ENCODE results near the gene TFPI. TPM values are rescaled to one million over a fixed set of nuclear protein-coding genes. Genes with fewer than 3 reads are reported as not detected.
"Not testable (repeated sequence)": the region's sequence is repeated elsewhere in the genome, so short reads cannot be mapped to it uniquely, and the experiment has no call there.

Gene TFPI
- total RNA-seq, 1 donor from 2014 or later: 155 TPM

DNA sequence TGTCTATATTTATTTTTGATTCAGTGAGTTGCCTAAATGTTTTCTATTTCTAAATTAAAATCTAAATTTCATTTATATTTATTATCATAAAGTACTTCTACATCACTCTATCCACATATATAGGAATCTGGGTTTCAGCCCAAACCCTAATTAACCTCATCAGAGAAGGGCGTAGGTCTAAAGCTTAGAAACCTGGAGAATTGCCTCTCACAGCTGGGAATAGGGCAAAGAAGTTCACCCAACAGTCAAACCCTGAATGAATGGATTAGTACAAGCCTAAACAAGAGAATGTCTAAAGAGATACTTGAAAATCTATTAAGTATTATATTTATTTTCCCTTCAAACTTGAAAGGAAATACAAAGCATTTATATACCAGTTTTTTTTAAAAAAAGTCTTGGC lies 26.2 kb downstream of the TFPI start:
- DNase-seq (ENCODE audit: low read depth): no peak

GRCh38 chr2:187527262-187527661 lies 27.0 kb downstream of the TFPI start:
- no peak for DNase-seq (ENCODE audit: low read depth)

GRCh38 chr2:187526792-187527191 lies 27.4 kb downstream of the TFPI start:
- DNase-seq (ENCODE audit: low read depth): no peak

GRCh38 chr2:187525163-187525900 lies 28.9 kb downstream of the TFPI start:
- no peak for DNase-seq (ENCODE audit: low read depth)

GRCh38 chr2:187523325-187523724 lies 30.9 kb downstream of the TFPI start:
- no peak for DNase-seq (ENCODE audit: low read depth)

DNA sequence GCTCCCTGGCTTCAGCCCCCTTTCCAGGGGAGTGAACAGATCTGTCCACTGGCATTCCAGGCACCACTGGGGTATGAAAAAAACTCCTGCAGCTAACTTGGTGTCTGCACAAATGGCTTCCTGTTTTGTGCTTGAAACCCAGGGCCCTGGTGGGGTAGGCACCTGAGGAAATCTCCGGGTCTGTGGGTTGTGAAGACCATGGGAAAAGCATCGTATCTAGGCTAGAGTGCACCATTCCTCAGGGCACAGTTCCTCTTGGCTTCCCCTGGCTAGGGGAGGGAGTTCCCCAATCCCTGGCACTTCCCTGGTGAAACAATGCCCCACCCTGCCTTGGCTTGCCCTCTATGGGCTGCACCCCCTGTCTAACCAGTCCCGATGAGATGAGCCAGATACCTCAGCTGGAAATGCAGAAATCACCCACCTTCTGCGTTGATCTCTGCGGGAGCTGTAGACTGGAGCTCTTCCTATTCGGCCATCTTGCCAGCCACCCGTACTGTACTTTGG lies 34.1 kb downstream of the TFPI start:
- DNase-seq (ENCODE audit: low read depth): no peak

- no peak for DNase-seq (ENCODE audit: low read depth)
These were observed 34.7 kb downstream of the TFPI start for GRCh38 chr2:187519419-187520120.

GRCh38 chr2:187517750-187518361 lies 36.4 kb downstream of the TFPI start:
- not testable (repeated sequence) for DNase-seq (ENCODE audit: low read depth)

DNA sequence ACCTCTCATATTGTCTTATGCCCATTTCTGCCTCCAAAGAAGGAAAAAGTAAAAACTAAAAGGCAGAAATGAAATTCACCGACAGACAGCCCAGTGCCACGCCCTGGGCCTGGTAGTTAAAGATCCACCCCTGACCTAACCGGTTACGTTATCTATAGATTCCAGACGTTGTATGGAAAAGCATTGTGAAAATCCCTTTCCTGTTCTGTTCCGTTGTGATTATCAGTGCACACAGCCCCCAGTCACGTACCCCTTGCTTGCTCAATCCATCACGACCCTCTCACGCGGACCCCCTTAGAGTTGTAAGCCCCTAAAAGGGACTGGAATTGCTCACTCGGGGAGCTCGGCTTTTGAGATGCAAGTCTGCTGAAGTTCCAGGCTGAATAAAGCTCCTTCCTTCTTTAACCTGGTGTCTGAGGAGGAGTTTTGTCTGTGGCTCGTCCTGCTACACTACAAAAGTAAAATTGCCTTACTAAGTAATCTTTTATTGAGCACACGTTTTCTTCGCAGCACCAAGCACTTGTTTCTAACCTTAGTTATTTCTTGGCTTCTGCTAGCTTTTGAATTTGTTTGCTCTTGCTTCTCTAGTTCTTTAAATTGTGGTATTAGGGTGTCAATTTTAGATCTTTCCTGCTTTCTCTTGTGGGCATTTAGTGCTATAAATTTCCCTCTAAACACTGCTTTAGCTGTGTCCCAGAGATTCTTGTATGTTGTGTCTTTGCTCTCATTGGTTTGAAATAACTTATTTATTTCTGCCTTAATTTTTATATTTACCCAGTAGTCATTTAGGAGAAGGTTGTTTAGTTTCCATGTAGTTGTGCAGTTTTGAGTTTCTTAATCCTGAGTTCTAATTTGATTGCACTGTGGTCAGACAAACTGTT lies 37.4 kb downstream of the TFPI start:
- not testable (repeated sequence) for DNase-seq (ENCODE audit: low read depth)

DNA sequence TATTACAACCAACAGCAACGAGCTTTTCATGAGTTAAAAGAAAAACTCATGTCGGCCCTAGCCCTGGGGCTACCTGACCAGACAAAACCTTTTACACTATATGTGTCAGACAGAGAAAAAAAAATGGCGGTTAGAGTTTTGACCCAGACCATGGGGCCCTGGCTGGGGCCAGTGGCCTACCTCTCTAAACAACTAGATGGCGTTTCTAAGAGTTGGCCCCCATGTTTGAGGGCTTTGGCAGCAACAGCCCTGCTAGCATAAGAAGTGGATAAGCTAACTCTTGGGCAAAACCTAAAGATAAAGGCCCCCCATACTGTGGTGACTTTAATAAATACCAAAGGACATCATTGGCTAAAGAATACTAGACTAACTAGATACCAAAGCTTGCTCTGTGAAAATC lies 39.3 kb downstream of the TFPI start:
- DNase-seq (ENCODE audit: low read depth): no peak

- not testable (repeated sequence) for DNase-seq (ENCODE audit: low read depth)
These were observed 39.9 kb downstream of the TFPI start for GRCh38 chr2:187514235-187514829.

DNA sequence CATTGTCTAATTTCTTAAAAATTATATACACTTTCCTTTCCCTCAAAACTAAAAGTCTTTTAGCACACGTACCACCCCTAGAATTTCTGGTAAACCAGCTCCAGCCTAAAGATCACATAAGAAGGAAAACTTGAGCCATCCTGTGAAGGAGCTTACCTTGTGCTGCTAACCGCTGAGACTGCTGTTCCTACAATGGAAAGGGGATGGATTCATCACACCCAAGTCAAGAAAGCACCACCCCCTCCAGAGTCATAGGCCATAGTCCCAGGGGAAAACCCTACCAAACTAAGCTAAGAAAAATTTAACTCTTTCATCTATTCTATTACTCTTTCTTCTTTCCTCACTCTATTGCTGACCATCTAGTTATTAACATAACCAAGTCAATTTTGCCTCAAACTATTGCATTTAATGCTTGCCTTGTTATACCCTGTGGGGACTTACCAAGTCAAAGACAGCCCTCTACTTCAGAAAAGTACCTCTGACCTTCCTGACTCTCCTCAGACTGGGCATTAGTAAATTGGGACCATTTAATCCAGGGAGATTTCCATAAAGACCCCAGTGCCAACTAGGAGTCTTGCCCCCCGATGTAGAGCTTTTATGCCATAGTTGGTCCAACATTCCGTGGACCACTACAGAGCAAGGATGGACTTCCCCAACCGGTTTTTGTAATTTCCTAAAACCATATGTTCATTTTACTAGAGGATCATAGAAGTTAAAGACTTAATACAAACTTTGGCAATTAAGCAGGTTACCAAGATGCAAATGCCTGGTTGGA lies 40.6 kb downstream of the TFPI start:
- not testable (repeated sequence) for DNase-seq (ENCODE audit: low read depth)

- DNase-seq (ENCODE audit: low read depth): no peak
These were observed 42.6 kb downstream of the TFPI start for GRCh38 chr2:187511356-187512315.

DNA sequence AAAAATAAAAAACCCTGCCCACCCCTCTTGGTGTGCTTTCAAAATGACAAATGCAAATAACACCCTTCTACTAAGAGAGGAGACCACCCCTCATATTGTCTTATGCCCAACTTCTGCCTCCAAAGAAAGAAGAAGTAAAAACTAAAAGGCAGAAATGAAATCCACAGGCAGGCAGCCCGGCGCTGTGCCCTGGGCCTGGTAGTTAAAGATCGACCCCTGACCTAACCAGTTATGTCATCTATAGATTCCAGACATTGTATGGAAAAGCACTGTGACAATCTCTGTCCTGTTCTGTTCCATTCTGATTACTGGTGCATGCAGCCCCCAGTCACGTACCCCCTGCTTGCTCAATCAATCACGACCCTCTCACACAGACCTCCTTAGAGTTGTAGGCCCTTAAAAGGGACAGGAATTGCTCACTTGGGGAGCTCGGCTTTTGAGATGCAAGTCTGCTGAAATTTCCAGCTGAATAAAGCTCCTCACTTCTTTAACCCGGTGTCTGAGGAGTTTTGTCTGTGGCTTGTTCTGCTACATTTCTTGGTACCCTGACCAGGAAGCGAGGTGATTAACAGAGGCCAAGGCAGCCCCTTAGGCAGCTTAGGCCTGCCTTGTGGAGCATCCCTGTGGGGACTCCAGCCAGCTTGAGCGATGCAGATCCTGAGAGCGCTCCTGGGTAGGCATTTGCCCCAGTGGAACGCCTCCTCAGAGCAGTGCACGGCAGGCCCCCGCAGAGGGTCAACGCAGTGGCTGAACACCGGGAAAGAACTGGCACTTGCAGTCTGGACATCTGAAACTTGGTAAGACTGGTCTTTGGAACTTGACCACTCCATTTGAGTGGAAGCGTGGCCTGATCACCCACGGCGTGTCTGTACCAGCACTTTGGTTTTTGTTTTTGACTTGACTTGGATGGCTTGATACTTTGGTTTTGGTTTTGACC lies 43.5 kb downstream of the TFPI start:
- not testable (repeated sequence) for DNase-seq (ENCODE audit: low read depth)

DNA sequence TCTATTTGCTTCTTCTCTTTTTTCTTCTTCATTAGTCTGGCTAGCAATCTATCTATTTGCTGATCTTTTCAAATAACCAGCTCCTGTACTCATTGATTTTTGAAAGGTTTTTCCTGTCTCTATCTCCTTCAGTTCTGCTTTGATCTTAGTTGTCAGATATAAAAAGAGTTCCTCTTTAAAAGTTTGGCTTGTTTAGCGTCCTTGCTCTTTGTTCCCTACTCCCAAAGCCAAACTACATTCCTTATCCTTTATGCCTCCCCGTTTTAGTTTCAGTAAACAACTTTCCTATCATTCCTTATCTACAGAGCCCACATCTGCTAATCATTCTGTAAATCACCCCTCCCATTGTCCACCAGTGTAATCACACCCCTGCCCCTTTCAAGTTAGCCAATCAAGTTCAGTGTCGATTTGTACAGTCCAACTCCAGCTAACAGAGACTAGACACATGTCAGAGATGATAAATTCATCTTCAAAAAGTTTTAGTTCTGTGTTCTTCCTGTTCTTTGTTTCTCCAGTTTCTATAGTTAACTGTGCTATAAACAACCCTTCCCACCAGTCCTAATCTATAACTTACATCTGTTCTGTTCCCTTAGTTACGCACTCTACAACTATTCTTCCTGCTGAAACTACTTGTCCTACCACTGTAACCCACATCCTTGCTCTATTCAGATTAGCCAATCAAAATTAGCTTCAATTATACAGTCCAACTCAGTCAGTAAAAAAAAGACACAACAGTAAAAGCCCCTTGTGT lies 44.4 kb downstream of the TFPI start:
- DNase-seq (ENCODE audit: low read depth): no peak

GRCh38 chr2:187506416-187506815 lies 47.8 kb downstream of the TFPI start:
- no peak for DNase-seq (ENCODE audit: low read depth)

DNA sequence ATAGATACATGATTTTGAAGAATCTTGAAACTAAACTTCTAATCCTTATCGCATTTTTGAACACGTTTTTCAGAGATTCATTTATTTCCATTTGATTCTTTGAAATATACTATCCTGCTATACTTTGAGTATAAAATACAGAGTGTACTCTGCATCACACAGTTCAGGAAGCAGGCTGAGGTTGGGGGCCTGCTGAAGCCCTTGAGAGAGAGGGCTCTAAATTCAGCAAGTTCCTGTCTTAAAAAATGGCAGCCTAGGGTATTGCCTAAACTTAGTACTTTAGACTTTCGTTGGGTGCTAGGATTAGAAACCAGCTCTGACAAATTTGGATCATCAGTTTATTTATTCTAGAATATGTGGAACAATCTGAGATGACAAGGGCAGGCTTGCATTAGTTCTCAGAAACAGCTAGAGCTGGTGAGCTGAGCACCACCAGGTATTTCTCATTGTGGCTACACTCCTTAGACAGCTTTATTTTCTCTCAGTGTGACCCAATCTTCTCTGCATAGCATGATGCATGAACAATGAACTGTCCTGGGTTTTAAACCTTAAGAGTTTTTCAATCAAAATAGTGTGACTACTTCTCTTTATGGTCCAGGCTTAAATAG lies 49.1 kb downstream of the TFPI start:
- no peak for DNase-seq (ENCODE audit: low read depth)
